Stimulated activated CD4-positive, alpha-beta T cell treated with anti-CD3 and anti-CD28 coated beads, Interleukin-2, amount 100 ng/mL, for 48 hours (primary cell): ENCODE data around the gene OR6C65.

Experiments used
- DNase-seq, 2 donors: peaks; one replicate each; pipeline ENCODE4 v3.0.0-alpha.2; 2020

OR6C65 gene

GRCh38 chr12:55448825-55449224 is 48.5 kb downstream of the OR6C65 start:
- DNase-seq: no peak
